Stimulated activated naive CD8-positive, alpha-beta T cell treated with anti-CD3 and anti-CD28 coated beads, Interleukin-15, Interleukin-2, amounts not matched to agents 100 U/mL and 50 U/mL, for 24 hours (primary cell): ENCODE results near the gene NUTM2F.
"Not testable (repeated sequence)": the region's sequence is repeated elsewhere in the genome, so short reads cannot be mapped to it uniquely, and the experiment has no call there.

Experiments used
- ATAC-seq: fragments of 150-1000 bp; cut with Tn5 transposase; one replicate; pipeline ENCODE4 v1.10.0; 2021
- DNase-seq: peaks from one replicate; pipeline ENCODE4 v3.0.0; 2021

NUTM2F gene

GRCh38 chr9:94328544-94328943 lies at the start of gene NUTM2F:
TSS of gene NUTM2F (minus strand) at chr9:94328644. CDS start at chr9:94328623, 21 bp downstream.
- not testable (repeated sequence) for DNase-seq, ATAC-seq

DNA sequence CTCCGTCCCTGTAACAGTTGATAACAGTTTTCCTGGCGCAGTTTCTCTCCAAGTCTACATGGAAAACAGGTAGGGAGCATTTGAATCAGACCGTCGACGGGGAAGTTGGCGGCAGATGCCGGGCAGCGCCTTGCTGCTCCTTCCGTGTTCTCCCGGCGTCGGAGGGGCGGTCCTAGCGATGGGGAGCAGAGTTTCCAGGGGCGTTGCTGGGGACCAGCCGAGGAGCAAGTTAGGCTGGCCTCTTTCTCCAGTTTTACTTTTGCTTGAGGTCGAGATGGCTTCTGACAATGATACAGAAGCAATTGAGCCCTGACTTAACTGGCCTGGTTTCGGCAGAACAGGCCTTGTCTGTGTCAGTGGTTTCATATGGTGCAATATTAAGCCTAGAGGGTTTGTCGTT lies 46.8 kb upstream of the NUTM2F start:
- DNase-seq: peak; percentile 14
- ATAC-seq: peak; percentile 69

- peak; percentile 90 for DNase-seq
- peak; percentile 96 for ATAC-seq
Measured at GRCh38 chr9:94374176-94375056, 46.0 kb upstream of the NUTM2F start.

DNA sequence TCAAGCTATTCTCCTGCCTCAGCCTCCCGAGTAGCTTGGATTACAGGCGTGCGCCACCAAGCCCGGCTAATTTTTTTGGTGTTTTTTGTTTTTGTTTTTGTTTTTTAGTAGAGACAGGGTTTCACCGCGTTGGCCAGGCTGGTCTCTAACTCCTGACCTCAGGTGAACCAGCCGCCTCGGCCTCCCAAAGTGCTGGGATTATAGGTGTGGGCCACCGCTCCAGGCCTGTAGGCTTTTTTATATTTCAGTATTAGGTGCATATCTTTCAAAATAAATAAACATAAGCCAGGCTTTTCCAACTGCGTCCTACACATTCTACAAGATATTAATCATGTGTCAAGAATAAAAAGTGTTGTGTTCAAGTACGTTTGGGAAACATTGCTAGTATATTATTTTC lies 45.3 kb upstream of the NUTM2F start:
- DNase-seq: peak; percentile 8
- ATAC-seq: not testable (repeated sequence)

GRCh38 chr9:94370266-94370665 lies 41.8 kb upstream of the NUTM2F start:
- DNase-seq, ATAC-seq: not testable (repeated sequence)

DNA sequence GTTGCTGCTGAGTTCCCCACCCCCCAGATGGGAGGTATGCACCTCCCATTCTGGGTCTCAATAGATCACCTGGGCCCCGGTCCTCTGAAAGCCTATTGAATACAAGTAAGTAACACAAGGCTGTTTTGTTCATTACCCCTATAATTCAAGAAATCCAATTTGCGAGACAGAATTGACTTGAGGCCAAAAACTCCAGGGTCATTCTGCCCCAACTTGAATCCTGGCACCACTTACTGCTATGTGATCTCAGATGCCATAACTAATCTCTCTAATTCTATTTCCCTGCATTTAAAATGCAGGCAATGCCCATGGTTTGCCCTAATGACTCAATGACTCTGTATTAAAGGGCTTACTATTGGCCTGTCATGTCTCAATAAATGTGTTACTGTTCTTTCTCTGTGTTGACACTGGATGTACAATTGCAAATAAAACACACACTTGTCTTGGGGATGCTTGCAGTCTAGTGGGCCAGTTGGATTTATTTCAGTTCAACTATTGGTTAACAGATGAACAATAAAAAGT lies 35.7 kb upstream of the NUTM2F start:
- ATAC-seq, DNase-seq: not testable (repeated sequence)

GRCh38 chr9:94357158-94357557 lies 28.7 kb upstream of the NUTM2F start:
- not testable (repeated sequence) for DNase-seq, ATAC-seq

DNA sequence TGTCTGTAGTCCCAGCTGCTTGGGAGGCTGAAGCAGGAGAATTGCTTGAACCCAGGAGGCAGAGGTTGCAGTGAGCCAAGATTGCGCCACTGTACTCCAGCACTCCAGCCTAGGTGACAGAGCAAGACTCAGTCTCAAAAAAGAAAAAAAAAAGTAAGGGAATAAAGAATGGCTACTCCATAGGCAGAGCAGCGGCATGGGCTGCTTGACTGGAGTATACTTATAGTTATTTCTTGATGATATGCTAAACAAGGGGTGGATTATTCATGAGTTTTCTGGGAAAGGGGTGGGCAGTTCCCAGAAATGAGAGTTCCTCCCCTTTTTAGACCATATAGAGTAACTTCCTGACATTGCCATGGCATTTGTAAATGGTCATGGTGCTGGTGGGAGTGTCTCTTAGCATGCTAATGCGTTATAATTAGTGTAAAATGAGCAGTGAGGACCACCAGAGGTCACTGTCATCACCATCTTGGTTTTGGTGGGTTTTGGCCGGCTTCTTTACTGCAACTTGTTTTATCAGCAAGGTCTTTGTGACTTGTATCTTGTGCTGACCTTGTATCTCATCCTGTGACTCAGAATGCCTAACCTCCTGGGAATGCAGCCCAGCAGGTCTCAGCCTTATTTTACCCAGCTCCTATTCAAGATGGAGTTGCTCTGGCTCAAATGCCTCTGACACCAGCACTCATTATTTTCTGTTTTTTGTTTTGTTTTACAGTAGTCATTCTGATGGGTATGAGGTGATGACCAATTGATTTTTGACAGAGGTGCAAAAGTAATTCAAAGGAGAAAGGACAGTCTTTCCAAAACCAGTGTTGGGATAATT lies 23.7 kb upstream of the NUTM2F start:
- ATAC-seq, DNase-seq: not testable (repeated sequence)

DNA sequence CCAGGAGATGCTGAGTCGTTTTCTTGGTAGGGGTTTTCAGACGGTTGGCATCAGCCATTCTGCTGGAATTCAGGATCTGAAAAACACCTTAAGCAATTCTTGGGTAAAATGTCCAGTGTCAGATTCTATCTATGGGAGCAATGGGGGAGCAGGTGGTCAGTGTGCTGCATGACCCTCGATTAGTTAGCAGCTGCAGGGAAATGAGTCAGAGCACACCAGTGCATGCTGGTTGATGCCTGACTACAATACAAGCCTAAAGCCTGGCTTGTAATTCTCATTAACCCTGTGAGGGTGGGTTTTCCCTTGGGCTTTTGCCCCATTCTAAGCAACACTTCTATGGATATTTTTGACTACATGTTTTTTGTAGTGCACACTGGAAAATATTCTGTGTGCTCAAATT lies 20.3 kb upstream of the NUTM2F start:
- not testable (repeated sequence) for DNase-seq, ATAC-seq

DNA sequence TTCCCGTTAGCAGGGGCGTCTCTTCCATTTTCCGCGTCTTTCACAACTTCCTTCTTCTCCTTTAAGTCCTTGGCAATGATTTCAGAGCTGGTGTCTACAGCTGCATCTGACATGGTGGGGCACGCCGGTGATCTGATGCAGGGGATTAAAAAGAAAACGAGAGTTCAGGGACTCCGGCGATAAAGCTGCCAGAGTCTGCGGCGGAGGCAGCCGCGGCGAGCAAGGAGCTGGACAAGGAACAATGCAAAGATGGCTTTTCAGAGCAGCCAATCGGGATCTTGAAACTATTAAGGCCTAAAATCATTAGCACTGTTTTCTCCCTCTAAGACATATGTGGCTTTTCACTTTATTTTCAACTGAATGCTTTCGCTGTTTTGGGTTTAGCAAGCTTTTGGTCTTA lies 19.0 kb upstream of the NUTM2F start:
- not testable (repeated sequence) for ATAC-seq, DNase-seq

- not testable (repeated sequence) for DNase-seq
- ATAC-seq: peak; percentile 28
Measured at GRCh38 chr9:94341703-94342102, 13.3 kb upstream of the NUTM2F start.

DNA sequence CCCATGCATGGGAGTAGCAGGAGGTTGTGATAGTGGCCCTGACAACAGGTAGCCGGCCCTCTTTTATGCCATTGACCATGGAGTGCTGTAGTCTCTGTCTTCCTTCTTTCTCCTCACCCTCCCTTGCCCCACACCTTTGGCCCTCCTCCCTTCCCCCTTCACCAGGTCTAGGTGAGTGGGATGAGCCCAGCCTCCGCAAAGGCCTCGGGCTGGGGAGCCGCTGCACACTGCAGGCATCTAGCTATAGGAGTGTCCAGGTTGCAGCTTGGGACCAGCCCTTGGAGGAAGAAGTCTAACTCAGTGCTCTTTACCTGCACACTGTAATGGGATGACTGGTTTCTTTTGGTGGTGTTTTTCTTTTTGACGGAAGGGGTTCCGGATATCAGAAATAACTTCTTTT lies 12.3 kb upstream of the NUTM2F start:
- not testable (repeated sequence) for DNase-seq, ATAC-seq

DNA sequence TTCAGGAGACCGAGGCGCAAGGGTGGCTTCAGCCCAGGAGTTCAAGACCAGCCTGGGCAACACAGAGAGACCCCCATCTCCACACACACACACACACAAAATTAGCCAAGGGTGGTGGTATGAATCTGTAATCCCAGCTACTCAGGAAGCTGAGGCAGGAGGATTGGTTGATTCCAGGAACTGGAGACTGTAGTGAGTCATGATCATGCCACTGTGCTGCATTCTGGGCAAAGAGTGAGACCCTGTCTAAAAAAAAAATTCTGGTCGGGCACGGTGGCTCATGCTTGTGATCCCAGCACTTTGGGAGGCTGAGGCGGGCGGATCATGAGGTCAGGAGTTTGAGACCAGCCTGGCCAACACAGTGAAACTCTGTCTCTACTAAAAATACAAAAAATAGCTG lies 11.2 kb upstream of the NUTM2F start:
- not testable (repeated sequence) for ATAC-seq, DNase-seq

- not testable (repeated sequence) for ATAC-seq
Measured at GRCh38 chr9:94338723-94339122, 10.3 kb upstream of the NUTM2F start.

DNA sequence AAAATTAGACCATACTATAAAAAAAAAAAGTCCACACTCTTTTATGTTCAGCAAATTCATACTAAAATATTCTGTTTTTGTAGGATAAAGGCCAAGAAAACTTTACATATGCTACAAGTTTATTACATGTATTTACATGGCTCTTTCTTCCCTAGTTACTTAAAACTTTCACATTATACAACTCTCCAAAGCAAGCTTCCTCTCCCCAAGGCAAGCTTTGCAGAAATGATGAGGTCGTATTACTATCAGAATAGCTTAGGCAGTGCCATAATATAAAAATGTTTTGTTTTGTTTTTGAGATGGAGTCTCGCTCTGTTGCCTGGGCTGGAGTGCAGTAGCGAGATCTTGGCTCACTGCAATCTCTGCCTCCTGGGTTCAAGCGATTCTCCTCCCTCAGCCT lies 8.0 kb upstream of the NUTM2F start:
- DNase-seq, ATAC-seq: not testable (repeated sequence)

More at GRCh38 chr9:94338723-94339122, 10.3 kb upstream of the NUTM2F start:
- not testable (repeated sequence) for DNase-seq

DNA sequence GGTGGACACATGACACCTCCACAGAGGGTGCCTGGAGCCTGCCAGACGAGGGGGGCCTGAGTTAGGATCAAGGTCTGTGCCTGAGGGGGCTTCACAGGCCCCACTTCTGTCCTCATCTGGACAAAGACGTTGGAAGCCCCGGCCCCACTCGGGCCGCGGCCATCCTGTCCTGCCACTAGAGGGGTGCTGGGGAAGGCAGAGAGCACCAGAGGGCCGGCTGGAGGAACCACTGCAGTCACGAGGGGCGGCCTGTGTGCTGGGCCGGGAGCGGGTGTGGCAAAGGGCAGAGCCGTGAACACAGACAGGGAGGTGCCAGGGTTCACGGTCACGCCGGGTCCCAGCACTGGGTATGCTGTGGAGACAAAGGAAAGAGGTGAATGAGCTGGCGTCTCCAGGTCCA lies 2.9 kb downstream of the NUTM2F start:
- DNase-seq, ATAC-seq: not testable (repeated sequence)

DNA sequence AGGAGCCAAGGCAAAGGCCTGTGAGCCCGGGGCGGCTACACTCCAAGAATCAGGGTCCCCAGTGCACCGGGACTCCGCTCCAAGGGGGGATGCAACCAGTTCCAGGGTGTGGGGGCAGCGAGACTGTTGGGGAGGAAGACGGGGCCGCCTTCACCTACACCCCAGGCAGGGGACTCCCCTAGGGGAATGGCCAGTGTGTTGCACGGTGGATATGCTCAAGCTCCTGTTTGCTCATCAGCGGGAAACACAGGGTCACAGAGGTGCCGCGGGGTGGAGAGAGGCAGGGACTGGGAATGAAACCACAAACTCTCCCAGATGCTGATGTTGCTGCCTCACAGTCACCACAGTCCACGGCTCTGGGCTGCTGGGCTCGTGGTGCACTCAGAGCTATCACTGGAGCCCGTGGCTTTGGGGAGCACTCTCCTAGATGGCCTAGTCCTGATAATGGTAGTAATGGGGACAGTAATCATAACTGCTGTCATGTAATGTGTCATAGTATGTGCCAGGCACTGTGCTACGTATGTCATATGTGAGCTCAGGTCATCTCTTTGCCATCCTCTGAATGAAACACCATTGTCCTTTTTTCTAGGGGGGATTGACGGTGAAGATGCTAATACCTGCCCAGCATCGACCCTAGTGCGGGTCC lies 5.2 kb downstream of the NUTM2F start:
- not testable (repeated sequence) for DNase-seq, ATAC-seq

DNA sequence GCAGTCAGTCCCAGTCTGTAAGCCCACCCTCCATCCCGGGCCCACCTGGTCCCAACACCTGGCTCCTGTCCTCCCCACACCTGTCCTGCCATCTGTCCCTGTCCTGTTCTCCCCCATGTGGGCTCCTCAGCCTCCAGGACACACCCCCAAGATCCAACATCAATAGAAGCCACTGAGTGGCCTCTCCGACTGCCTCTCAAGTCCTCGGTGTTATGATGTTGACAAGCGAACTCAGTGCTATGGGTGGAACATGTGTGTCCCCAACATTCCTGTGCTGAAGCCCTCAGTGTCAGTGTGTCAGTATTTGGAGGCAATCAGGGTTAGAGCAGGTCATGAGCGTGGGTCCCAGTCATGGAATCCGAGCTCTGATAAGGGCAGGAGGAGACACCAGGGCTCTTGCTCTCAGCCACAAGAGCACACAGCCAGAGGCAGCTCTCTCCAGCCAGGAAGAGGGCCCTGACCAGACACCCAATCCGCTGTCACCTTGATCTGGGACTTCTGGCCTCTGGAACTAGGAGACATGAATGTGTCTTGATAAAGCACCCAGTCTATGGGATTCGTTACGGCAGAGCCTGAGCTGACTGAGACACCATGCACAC lies 6.0 kb downstream of the NUTM2F start:
- not testable (repeated sequence) for DNase-seq, ATAC-seq

DNA sequence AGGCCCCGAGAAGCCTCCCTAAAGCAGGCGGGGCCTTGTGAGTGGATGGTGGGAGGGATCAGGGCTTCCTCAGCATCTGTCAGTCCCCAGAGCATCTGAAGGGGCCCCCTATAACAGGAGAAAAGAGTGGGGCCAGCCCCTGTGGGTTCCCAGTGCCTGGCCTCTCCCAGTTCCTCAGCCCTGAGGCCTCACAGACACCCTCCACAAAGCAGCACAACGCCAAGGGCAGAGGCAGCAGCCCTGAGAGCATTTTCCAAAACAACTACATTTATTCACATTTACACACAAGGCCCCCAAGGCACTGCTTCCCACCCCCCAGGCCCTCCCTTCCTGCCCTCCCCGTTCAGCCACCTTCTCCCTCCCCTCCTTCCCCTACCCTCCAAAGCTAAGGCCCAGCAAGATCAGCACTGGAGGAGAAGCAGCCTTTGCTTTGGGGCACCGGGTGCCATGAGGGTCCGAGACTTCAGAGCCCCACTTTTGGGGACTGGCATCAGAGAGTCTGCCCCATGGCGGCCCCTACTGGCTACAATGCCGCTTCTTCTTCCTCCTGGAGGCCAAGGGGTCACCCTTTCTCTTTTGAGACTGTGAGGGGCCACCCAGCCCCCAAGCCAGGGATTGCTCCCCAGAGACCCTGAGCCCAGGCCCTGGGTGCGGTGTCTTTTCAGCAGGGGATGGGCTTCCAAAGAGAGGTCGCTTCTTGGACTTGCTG lies 10.3 kb downstream of the NUTM2F start:
- not testable (repeated sequence) for DNase-seq, ATAC-seq

DNA sequence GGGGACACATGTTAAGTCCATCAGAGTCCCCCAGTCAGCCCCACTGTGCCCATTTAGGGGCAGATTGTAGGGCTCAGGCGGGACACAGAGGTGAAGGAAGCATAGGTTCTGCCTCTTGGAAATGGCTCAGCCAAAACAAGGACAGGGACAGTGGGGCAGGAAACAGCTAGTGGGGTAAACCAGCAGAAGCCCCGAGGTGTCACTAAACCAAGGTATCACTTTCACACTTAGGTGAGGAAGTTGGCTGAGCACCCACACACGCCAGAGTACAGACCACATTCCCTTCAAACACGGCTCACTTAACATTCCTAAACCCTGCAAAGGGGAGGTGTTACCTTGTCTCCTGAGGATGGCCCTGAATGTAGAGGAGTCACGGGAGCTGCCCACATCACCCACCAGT lies 12.2 kb downstream of the NUTM2F start:
- peak; percentile 73 for ATAC-seq
- DNase-seq: not testable (repeated sequence)
